GM18520 (cell line): ENCODE measurements around the gene LHFPL3.
"Not testable (repeated sequence)": the region's sequence is repeated elsewhere in the genome, so short reads cannot be mapped to it uniquely, and the experiment has no call there.

ENCODE experiments used
- ATAC-seq: cut with Tn5 transposase; IDR thresholded peaks from one replicate; pipeline ENCODE4 v1.9.1; 2021; ENCODE audit not compliant: unreplicated experiment

The LHFPL3 gene

GRCh38 chr7:104328296-104328969, at the start of gene LHFPL3:
TSS of gene LHFPL3 (plus strand) at chr7:104328603.
- no peak for ATAC-seq

- ATAC-seq: not testable (repeated sequence)
Observed at GRCh38 chr7:104281685-104282084, 46.7 kb upstream of the LHFPL3 start.

GRCh38 chr7:104286839-104287238, 41.6 kb upstream of the LHFPL3 start:
- ATAC-seq: no peak

- no peak for ATAC-seq
Observed at GRCh38 chr7:104288137-104288536, 40.3 kb upstream of the LHFPL3 start.

- ATAC-seq: no peak
Observed at GRCh38 chr7:104294291-104294690, 34.1 kb upstream of the LHFPL3 start.

- no peak for ATAC-seq
Observed at GRCh38 chr7:104296266-104296665, 32.1 kb upstream of the LHFPL3 start.

GRCh38 chr7:104296900-104297299, 31.5 kb upstream of the LHFPL3 start:
- ATAC-seq: no peak

- no peak for ATAC-seq
Observed at GRCh38 chr7:104299323-104299722, 29.1 kb upstream of the LHFPL3 start.

- ATAC-seq: no peak
Observed at GRCh38 chr7:104299777-104300176, 28.6 kb upstream of the LHFPL3 start.

- no peak for ATAC-seq
Observed at GRCh38 chr7:104306793-104307192, 21.6 kb upstream of the LHFPL3 start.

GRCh38 chr7:104317948-104318629, 10.3 kb upstream of the LHFPL3 start:
- ATAC-seq: no peak

- ATAC-seq: no peak
Observed at GRCh38 chr7:104327534-104327933, 869 bp upstream of the LHFPL3 start.

- ATAC-seq: no peak
Observed at GRCh38 chr7:104327938-104328295, 486 bp upstream of the LHFPL3 start.

GRCh38 chr7:104328970-104329825, 795 bp downstream of the LHFPL3 start:
- ATAC-seq: no peak

GRCh38 chr7:104341546-104341945, 13.1 kb downstream of the LHFPL3 start:
- ATAC-seq: no peak

GRCh38 chr7:104352736-104353135, 24.3 kb downstream of the LHFPL3 start:
- ATAC-seq: no peak

GRCh38 chr7:104357166-104357565, 28.8 kb downstream of the LHFPL3 start:
- ATAC-seq: no peak

- ATAC-seq: no peak
Observed at GRCh38 chr7:104358446-104359132, 30.2 kb downstream of the LHFPL3 start.

GRCh38 chr7:104362756-104363155, 34.4 kb downstream of the LHFPL3 start:
- ATAC-seq: no peak

- ATAC-seq: no peak
Observed at GRCh38 chr7:104363355-104363754, 35.0 kb downstream of the LHFPL3 start.

- ATAC-seq: no peak
Observed at GRCh38 chr7:104366390-104366789, 38.0 kb downstream of the LHFPL3 start.
